Measurements from ENCODE around the gene CSDE1. TPM values are rescaled to one million over a fixed set of nuclear protein-coding genes. Genes with fewer than 3 reads are reported as not detected.

Gene CSDE1
- total and polyA plus RNA-seq, 4 donors = 135 to 591 (median 294) TPM

GRCh38 chr1:114691061-114691460 is 66.7 kb downstream of the CSDE1 start:
- DNase-seq = no peak
- Histone ChIP-seq H3K36me3 (ENCODE audit: control insufficient read depth in 4 of 4, insufficient read depth in 4 of 4, low read length in 4 of 4) (no peaks in the 10 kb centered on the region), H3K27ac (ENCODE audit: low read depth in 1 of 2, low read length in 1 of 2) (no peak overlapping the region), H3K4me3 (no peak overlapping the region), H3K9me3 (ENCODE audit: control insufficient read depth in 4 of 4, insufficient read depth in 3 of 4, low read length in 3 of 4) (no peaks in the 10 kb centered on the region), H3K4me1 (ENCODE audit: control insufficient read depth in 5 of 5, insufficient read depth in 5 of 5, low read length in 5 of 5) (no peaks in the 10 kb centered on the region), H3K9ac (ENCODE audit: insufficient read depth in 1 of 2, low read length in 2 of 2) (no peak overlapping the region), H3K27me3 (ENCODE audit: control insufficient read depth in 3 of 3, insufficient read depth in 3 of 3, low read length in 2 of 3) (peaks cover 0 to 7% (median 0%) of the 10 kb centered on the region in 3 donors)
- no peak for TF ChIP-seq CTCF (IDR thresholded peaks at IDR 0.05; ENCODE audit: control extremely low read depth, extremely low read depth)
- ATAC-seq (ENCODE audit: insufficient read depth, low FRiP score) = no peak
- WGBS, 2 donors = 78 to 80% methylated on average over 2 of the region's 2 CpGs

- no peak for ATAC-seq (ENCODE audit: insufficient read depth, low FRiP score)
- 74 to 90% methylated on average over 1 of the region's 1 CpG for WGBS, 2 donors
These were observed 67.6 kb downstream of the CSDE1 start for GRCh38 chr1:114690148-114690547.

GRCh38 chr1:114688526-114688925 is 69.3 kb downstream of the CSDE1 start:
- Histone ChIP-seq H3K9me3 (ENCODE audit: control insufficient read depth in 4 of 4, insufficient read depth in 3 of 4, low read length in 3 of 4) (no peaks in the 10 kb centered on the region), H3K27ac (ENCODE audit: low read depth in 1 of 2, low read length in 1 of 2) (no peak overlapping the region), H3K27me3 (ENCODE audit: control insufficient read depth in 3 of 3, insufficient read depth in 3 of 3, low read length in 2 of 3) (peaks cover 0 to 11% (median 2%) of the 10 kb centered on the region in 3 donors), H3K4me1 (ENCODE audit: control insufficient read depth in 5 of 5, insufficient read depth in 5 of 5, low read length in 5 of 5) (no peaks in the 10 kb centered on the region), H3K9ac (ENCODE audit: insufficient read depth in 1 of 2, low read length in 2 of 2) (no peak overlapping the region), H3K36me3 (ENCODE audit: control insufficient read depth in 4 of 4, insufficient read depth in 4 of 4, low read length in 4 of 4) (no peaks in the 10 kb centered on the region), H3K4me3 (no peak overlapping the region)
- 85 to 88% methylated on average over 4 of the region's 4 CpGs for WGBS, 2 donors
- ATAC-seq (ENCODE audit: insufficient read depth, low FRiP score) (no peak), DNase-seq (no peak)
- no peak for TF ChIP-seq CTCF (IDR thresholded peaks at IDR 0.05; ENCODE audit: control extremely low read depth, extremely low read depth)

More at GRCh38 chr1:114690148-114690547, 67.6 kb downstream of the CSDE1 start:
- no peaks in the 10 kb centered on the region for H3K4me1 ChIP-seq (ENCODE audit: control insufficient read depth in 5 of 5, insufficient read depth in 5 of 5, low read length in 5 of 5)
- no peaks in the 10 kb centered on the region for H3K36me3 ChIP-seq (ENCODE audit: control insufficient read depth in 4 of 4, insufficient read depth in 4 of 4, low read length in 4 of 4)
- no peak overlapping the region for H3K27ac ChIP-seq (ENCODE audit: low read depth in 1 of 2, low read length in 1 of 2)
- no peak overlapping the region for H3K4me3 ChIP-seq
- no peak for TF ChIP-seq CTCF (IDR thresholded peaks at IDR 0.05; ENCODE audit: control extremely low read depth, extremely low read depth)
- no peaks in the 10 kb centered on the region for H3K9me3 ChIP-seq (ENCODE audit: control insufficient read depth in 4 of 4, insufficient read depth in 3 of 4, low read length in 3 of 4)
- DNase-seq = no peak
- H3K27me3 ChIP-seq (ENCODE audit: control insufficient read depth in 3 of 3, insufficient read depth in 3 of 3, low read length in 2 of 3) = peaks cover 0 to 7% (median 2%) of the 10 kb centered on the region in 3 donors
- H3K9ac ChIP-seq (ENCODE audit: insufficient read depth in 1 of 2, low read length in 2 of 2) = no peak overlapping the region

GRCh38 chr1:114685851-114686250 is 71.9 kb downstream of the CSDE1 start:
- TF ChIP-seq CTCF (IDR thresholded peaks at IDR 0.05; ENCODE audit: control extremely low read depth, extremely low read depth) = no peak
- no peak overlapping the region for H3K4me3 ChIP-seq
- no peak overlapping the region for H3K27ac ChIP-seq (ENCODE audit: low read depth in 1 of 2, low read length in 1 of 2)
- H3K9me3 ChIP-seq (ENCODE audit: control insufficient read depth in 4 of 4, insufficient read depth in 3 of 4, low read length in 3 of 4) = no peaks in the 10 kb centered on the region
- ATAC-seq (ENCODE audit: insufficient read depth, low FRiP score) (no peak), DNase-seq (no peak)
- 81 to 90% methylated on average over 5 of the region's 5 CpGs for WGBS, 2 donors
- H3K9ac ChIP-seq (ENCODE audit: insufficient read depth in 1 of 2, low read length in 2 of 2) = no peak overlapping the region
- H3K4me1 ChIP-seq (ENCODE audit: control insufficient read depth in 5 of 5, insufficient read depth in 5 of 5, low read length in 5 of 5) = no peaks in the 10 kb centered on the region
- peaks cover 0 to 16% (median 2%) of the 10 kb centered on the region in 3 donors for H3K27me3 ChIP-seq (ENCODE audit: control insufficient read depth in 3 of 3, insufficient read depth in 3 of 3, low read length in 2 of 3)
- H3K36me3 ChIP-seq (ENCODE audit: control insufficient read depth in 4 of 4, insufficient read depth in 4 of 4, low read length in 4 of 4) = no peaks in the 10 kb centered on the region

Measured in lung (tissue), 12 donors.